ENCODE measurements around the gene CTSE. TPM values are rescaled to one million over a fixed set of nuclear protein-coding genes. Genes with fewer than 3 reads are reported as not detected.

Gene CTSE
- total and polyA plus RNA-seq, 2 experiments from 2014 or later = not detected

DNA sequence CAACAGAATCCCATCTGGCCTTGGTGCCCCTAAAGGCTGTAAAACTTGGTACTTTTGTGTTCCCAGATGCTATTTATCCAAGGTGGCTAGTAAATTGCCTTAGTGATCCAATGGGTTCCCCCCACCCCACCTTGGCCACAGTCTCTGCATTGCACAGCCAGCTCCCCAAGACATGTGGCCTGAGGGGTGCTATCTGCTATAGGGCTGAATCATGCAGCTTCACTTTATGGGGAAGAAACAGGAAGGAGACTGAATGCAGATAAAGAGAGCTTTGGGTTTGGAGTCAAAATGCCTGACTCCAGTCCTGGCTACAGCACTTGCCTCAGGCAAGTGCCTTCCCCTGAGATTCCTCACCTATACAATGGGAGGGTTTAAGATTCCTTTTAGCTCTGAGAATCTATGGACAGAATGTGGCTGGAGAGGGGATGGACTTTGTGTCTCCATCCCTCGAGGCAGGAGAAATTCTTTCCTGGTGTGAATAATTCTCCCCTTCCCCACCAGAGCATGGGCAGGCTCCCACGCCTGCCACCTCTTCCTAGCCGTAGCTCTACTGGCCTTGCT is 35.7 kb upstream of the CTSE start:
- ATAC-seq = no peak
- Mint-ChIP-seq H3K4me3 (no peak overlapping the region), H3K27ac (no peak overlapping the region)

DNA sequence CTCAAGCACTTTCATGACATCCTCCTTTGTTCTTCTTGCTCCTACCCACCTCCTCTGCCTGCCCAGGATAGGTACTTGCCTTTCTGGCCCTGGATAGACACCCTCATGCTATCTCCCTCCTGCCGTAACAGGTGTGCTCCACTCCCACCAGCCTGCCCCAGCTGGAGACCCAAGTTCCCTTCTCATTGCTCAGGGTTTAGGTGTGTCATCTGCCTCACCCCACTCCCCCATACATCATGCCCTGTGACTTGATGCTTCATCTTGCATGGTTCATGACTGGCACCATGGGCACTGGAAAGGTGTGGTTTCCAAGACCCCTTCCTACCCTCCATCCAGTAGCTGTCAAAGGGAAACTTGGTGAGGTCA is 35.2 kb upstream of the CTSE start:
- Histone ChIP-seq H3K27ac (ENCODE audit: low read depth) (no peak overlapping the region), H3K4me2 (no peak overlapping the region), H3K4me1 (ENCODE audit: insufficient read depth) (no peaks in the 10 kb centered on the region), H3F3A (replicated peaks; ENCODE audit: low read depth) (no peaks in the 10 kb centered on the region), H3K27me3 (ENCODE audit: insufficient read depth) (no peaks in the 10 kb centered on the region), H2AFZ (no peak overlapping the region), H3K79me2 (replicated peaks; ENCODE audit: insufficient read depth) (no peaks in the 10 kb centered on the region), H4K20me1 (replicated peaks; ENCODE audit: insufficient read depth) (no peaks in the 10 kb centered on the region), H3K9me2 (ENCODE audit: insufficient read depth) (no peaks in the 10 kb centered on the region), H3K4me3 (no peak overlapping the region), H3K36me3 (ENCODE audit: insufficient read depth) (no peaks in the 10 kb centered on the region)
- Mint-ChIP-seq H3K27me3 (ENCODE audit: insufficient read depth, low read depth, poor library complexity) (peaks cover 2% of the 10 kb centered on the region), H3K27ac (no peak overlapping the region), H3K36me3 (ENCODE audit: low read depth) (peaks cover 9% of the 10 kb centered on the region), H3K4me1 (no peaks in the 10 kb centered on the region), H3K4me3 (no peak overlapping the region), H3K9me3 (peaks cover 18% of the 10 kb centered on the region)
- DNase-seq (ENCODE audit: low spot score) (no peak), ATAC-seq (no peak)
- TF ChIP-seq POLR2AphosphoS5 (IDR thresholded peaks at IDR 0.05; ENCODE audit: low read depth) (no peak), JUNB (IDR thresholded peaks at IDR 0.05; ENCODE audit: unreplicated experiment) (no peak), REST (IDR thresholded peaks at IDR 0.05; ENCODE audit: unreplicated experiment) (no peak), ZNF114 (CRISPR knock-in tag; IDR thresholded peaks at IDR 0.05) (no peak), ZNF331 (CRISPR knock-in tag; IDR thresholded peaks at IDR 0.05; ENCODE audit: low read depth) (no peak), EZH2 (IDR thresholded peaks at IDR 0.05; ENCODE audit: low read depth, unreplicated experiment) (no peak), ETS1 (IDR thresholded peaks at IDR 0.05) (no peak), NANOG (IDR thresholded peaks at IDR 0.05; ENCODE audit: borderline replicate concordance) (no peak)
- TF ChIP-seq, protein P1, sequence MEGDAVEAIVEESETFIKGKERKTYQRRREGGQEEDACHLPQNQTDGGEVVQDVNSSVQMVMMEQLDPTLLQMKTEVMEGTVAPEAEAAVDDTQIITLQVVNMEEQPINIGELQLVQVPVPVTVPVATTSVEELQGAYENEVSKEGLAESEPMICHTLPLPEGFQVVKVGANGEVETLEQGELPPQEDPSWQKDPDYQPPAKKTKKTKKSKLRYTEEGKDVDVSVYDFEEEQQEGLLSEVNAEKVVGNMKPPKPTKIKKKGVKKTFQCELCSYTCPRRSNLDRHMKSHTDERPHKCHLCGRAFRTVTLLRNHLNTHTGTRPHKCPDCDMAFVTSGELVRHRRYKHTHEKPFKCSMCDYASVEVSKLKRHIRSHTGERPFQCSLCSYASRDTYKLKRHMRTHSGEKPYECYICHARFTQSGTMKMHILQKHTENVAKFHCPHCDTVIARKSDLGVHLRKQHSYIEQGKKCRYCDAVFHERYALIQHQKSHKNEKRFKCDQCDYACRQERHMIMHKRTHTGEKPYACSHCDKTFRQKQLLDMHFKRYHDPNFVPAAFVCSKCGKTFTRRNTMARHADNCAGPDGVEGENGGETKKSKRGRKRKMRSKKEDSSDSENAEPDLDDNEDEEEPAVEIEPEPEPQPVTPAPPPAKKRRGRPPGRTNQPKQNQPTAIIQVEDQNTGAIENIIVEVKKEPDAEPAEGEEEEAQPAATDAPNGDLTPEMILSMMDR (conservative IDR thresholded peaks at IDR 0.05; ENCODE audit: low read depth in 2 of 2) = no peak

More for the DNA sequence above, 35.7 kb upstream of the CTSE start:
- Mint-ChIP-seq H3K27me3 (ENCODE audit: insufficient read depth, low read depth, poor library complexity) (peaks cover 2% of the 10 kb centered on the region), H3K36me3 (ENCODE audit: low read depth) (peaks cover 9% of the 10 kb centered on the region), H3K4me1 (no peaks in the 10 kb centered on the region), H3K9me3 (peaks cover 18% of the 10 kb centered on the region)
- DNase-seq (ENCODE audit: low spot score) = no peak
- Histone ChIP-seq H3K79me2 (replicated peaks; ENCODE audit: insufficient read depth) (no peaks in the 10 kb centered on the region), H2AFZ (no peak overlapping the region), H3K27ac (ENCODE audit: low read depth) (no peak overlapping the region), H3K4me2 (no peak overlapping the region), H3K9me2 (ENCODE audit: insufficient read depth) (no peaks in the 10 kb centered on the region), H3F3A (replicated peaks; ENCODE audit: low read depth) (no peaks in the 10 kb centered on the region), H3K4me1 (ENCODE audit: insufficient read depth) (no peaks in the 10 kb centered on the region), H3K4me3 (no peak overlapping the region), H4K20me1 (replicated peaks; ENCODE audit: insufficient read depth) (no peaks in the 10 kb centered on the region), H3K27me3 (ENCODE audit: insufficient read depth) (no peaks in the 10 kb centered on the region), H3K36me3 (ENCODE audit: insufficient read depth) (no peaks in the 10 kb centered on the region)
- no peak for TF ChIP-seq JUNB (IDR thresholded peaks at IDR 0.05; ENCODE audit: unreplicated experiment)
- no peak for TF ChIP-seq EZH2 (IDR thresholded peaks at IDR 0.05; ENCODE audit: low read depth, unreplicated experiment)
- TF ChIP-seq REST (IDR thresholded peaks at IDR 0.05; ENCODE audit: unreplicated experiment) = no peak
- TF ChIP-seq ZNF114 (CRISPR knock-in tag; IDR thresholded peaks at IDR 0.05) = no peak
- TF ChIP-seq NANOG (IDR thresholded peaks at IDR 0.05; ENCODE audit: borderline replicate concordance) = no peak
